Fibroblast of lung (primary cell): ENCODE data around the gene CNGA2. TPM values are rescaled to one million over a fixed set of nuclear protein-coding genes. Genes with fewer than 3 reads are reported as not detected.

Source experiments
- DNase-seq, 2 donors: peaks; one replicate each; pipeline versions ENCODE4 v3.0.0 to v3.0.0-alpha.2; 2010; ENCODE audit warnings: low read depth in 2 of 2
- H2AFZ ChIP-seq: 2 replicates; pipeline ENCODE4 v1.5.1; 2012; ENCODE audit warnings: low read length, control low read depth, inconsistent platforms
- H3K27ac ChIP-seq: 2 replicates; pipeline ENCODE4 v1.5.1; 2011; ENCODE audit warnings: low read length, control low read depth; ENCODE audit not compliant: insufficient read depth
- H3K27me3 ChIP-seq: 2 replicates; pipeline ENCODE4 v1.5.1; 2011; ENCODE audit warnings: mild to moderate bottlenecking, low read length; ENCODE audit not compliant: control insufficient read depth, insufficient read depth
- H3K36me3 ChIP-seq: 2 replicates; pipeline ENCODE4 v1.5.1; 2011; ENCODE audit warnings: low read length; ENCODE audit not compliant: control insufficient read depth, insufficient read depth
- H3K4me1 ChIP-seq: 2 replicates; pipeline ENCODE4 v1.5.1; 2011; ENCODE audit warnings: low read length; ENCODE audit not compliant: control insufficient read depth, insufficient read depth; ENCODE audit errors: extremely low read depth
- H3K4me2 ChIP-seq: 2 replicates; pipeline ENCODE4 v1.5.1; 2011; ENCODE audit warnings: low read length, control low read depth; ENCODE audit not compliant: insufficient read depth; ENCODE audit errors: extremely low read depth
- H3K4me3 ChIP-seq, 4 experiments: fragments of 200-600 bp in 1 of 4; sonication (generic) in 1 of 4; replicated peaks in 1 of 4; 2 replicates each; pipeline ENCODE4 v1.5.1; 2011 to 2016; ENCODE audit warnings: low read length in 4 of 4, low read depth in 3 of 4, mild to moderate bottlenecking in 3 of 4, control low read depth in 2 of 4, inconsistent platforms in 1 of 4, mixed read lengths in 1 of 4; ENCODE audit not compliant: insufficient read depth in 1 of 4; ENCODE audit errors: control extremely low read depth in 1 of 4
- H3K79me2 ChIP-seq: 2 replicates; pipeline ENCODE4 v1.5.1; 2012; ENCODE audit warnings: mild to moderate bottlenecking, low read length, inconsistent platforms; ENCODE audit not compliant: control insufficient read depth, insufficient read depth
- H3K9ac ChIP-seq: 2 replicates; pipeline ENCODE4 v1.5.1; 2011; ENCODE audit warnings: mild to moderate bottlenecking, low read length, control low read depth; ENCODE audit not compliant: insufficient read depth
- H3K9me3 ChIP-seq: 2 replicates; pipeline ENCODE4 v1.5.1; 2012; ENCODE audit warnings: low read depth, low read length; ENCODE audit not compliant: control insufficient read depth, insufficient read depth
- H4K20me1 ChIP-seq: 2 replicates; pipeline ENCODE4 v1.5.1; 2011; ENCODE audit warnings: low read length; ENCODE audit not compliant: control insufficient read depth, insufficient read depth; ENCODE audit errors: extremely low read depth
- CTCF ChIP-seq, 2 donors: IDR thresholded peaks in 1 of 2; conservative IDR thresholded peaks in 1 of 2; 1 replicate in 1 of 2; 2 replicates in 1 of 2; pipeline ENCODE4 v1.5.1; 2011 to 2012; ENCODE audit warnings: low read length in 2 of 2, control low read depth in 1 of 2, inconsistent platforms in 1 of 2, low read depth in 1 of 2, mild to moderate bottlenecking in 1 of 2
- EZH2 ChIP-seq: IDR thresholded peaks from 2 replicates; pipeline ENCODE4 v1.5.1; 2012; ENCODE audit warnings: low read length, control low read depth, mild to moderate bottlenecking; ENCODE audit errors: missing control alignments
- polyA plus RNA-seq, 2 donors: library from polyadenylated mRNA; depleted of rRNA in 1 of 2; stranded (reverse) in 1 of 2; unstranded in 1 of 2; fragments of >200 nt; gene quantifications; 2 replicates each; pipeline ENCODE4 v1.2.1, GENCODE V29; 2011 to 2012; ENCODE audit warnings: missing spikeins in 1 of 2
- total RNA-seq: library from RNA; depleted of rRNA; stranded (reverse); fragments of >200 nt; gene quantifications from 2 replicates; pipeline ENCODE4 v1.2.1, GENCODE V29; 2014

Gene CNGA2
- total and polyA plus RNA-seq, 2 donors (not counting 1 experiment from before 2014, with no cell fraction given) = not detected

- TF ChIP-seq EZH2 = no peak
- TF ChIP-seq CTCF (conservative IDR thresholded peaks at IDR 0.05 in 1 of 2, IDR thresholded peaks at IDR 0.05 in 1 of 2; ENCODE audit: low read depth in 1 of 2, low read length in 2 of 2) = no peak
- Histone ChIP-seq H2AFZ (no peak overlapping the region), H3K79me2 (no peaks in the 10 kb centered on the region)
These were observed 9.3 kb downstream of the CNGA2 start for GRCh38 chrX:151743651-151744470.

GRCh38 chrX:151745651-151746050 is 11.1 kb downstream of the CNGA2 start:
- no peaks in the 10 kb centered on the region for H3K9me3 ChIP-seq
- no peak overlapping the region for H3K27ac ChIP-seq
- no peaks in the 10 kb centered on the region for H3K27me3 ChIP-seq
- TF ChIP-seq CTCF (conservative IDR thresholded peaks at IDR 0.05 in 1 of 2, IDR thresholded peaks at IDR 0.05 in 1 of 2; ENCODE audit: low read depth in 1 of 2, low read length in 2 of 2) = no peak
- no peak for TF ChIP-seq EZH2
- H3K4me3 ChIP-seq = no peak overlapping the region
- H3K9ac ChIP-seq = no peak overlapping the region
- H4K20me1 ChIP-seq = no peaks in the 10 kb centered on the region
- H3K36me3 ChIP-seq = no peaks in the 10 kb centered on the region
- H3K4me2 ChIP-seq = no peak overlapping the region
- no peak for DNase-seq
- no peaks in the 10 kb centered on the region for H3K4me1 ChIP-seq
- no peaks in the 10 kb centered on the region for H3K79me2 ChIP-seq
- no peak overlapping the region for H2AFZ ChIP-seq

More at GRCh38 chrX:151743651-151744470, 9.3 kb downstream of the CNGA2 start:
- no peaks in the 10 kb centered on the region for H3K9me3 ChIP-seq
- H4K20me1 ChIP-seq = no peaks in the 10 kb centered on the region
- no peak overlapping the region for H3K9ac ChIP-seq
- no peaks in the 10 kb centered on the region for H3K4me1 ChIP-seq
- H3K27ac ChIP-seq = no peak overlapping the region
- H3K27me3 ChIP-seq = no peaks in the 10 kb centered on the region
- DNase-seq = no peak
- H3K4me3 ChIP-seq = no peak overlapping the region
- H3K36me3 ChIP-seq = no peaks in the 10 kb centered on the region
- no peak overlapping the region for H3K4me2 ChIP-seq

GRCh38 chrX:151746502-151746901 is 12.0 kb downstream of the CNGA2 start:
- no peak for DNase-seq
- TF ChIP-seq EZH2 (no peak), CTCF (conservative IDR thresholded peaks at IDR 0.05 in 1 of 2, IDR thresholded peaks at IDR 0.05 in 1 of 2; ENCODE audit: low read depth in 1 of 2, low read length in 2 of 2) (no peak)
- Histone ChIP-seq H3K27ac (no peak overlapping the region), H3K36me3 (no peaks in the 10 kb centered on the region), H2AFZ (no peak overlapping the region), H3K27me3 (no peaks in the 10 kb centered on the region), H3K4me3 (no peak overlapping the region), H4K20me1 (no peaks in the 10 kb centered on the region), H3K9ac (no peak overlapping the region), H3K4me2 (no peak overlapping the region), H3K4me1 (no peaks in the 10 kb centered on the region), H3K9me3 (no peaks in the 10 kb centered on the region), H3K79me2 (no peaks in the 10 kb centered on the region)
